Neutrophil (primary cell): Measurements from ENCODE around the gene OTUD6A.

Experiments used
- H3K27ac ChIP-seq: fragments of 200-600 bp; sonication (generic); 2 replicates; pipeline ENCODE4 v1.5.1; 2016; ENCODE audit warnings: mild to moderate bottlenecking, moderate library complexity
- H3K27me3 ChIP-seq: fragments of 200-600 bp; sonication (generic); 2 replicates; pipeline ENCODE4 v1.6.0; 2016; ENCODE audit warnings: mild to moderate bottlenecking
- H3K36me3 ChIP-seq: fragments of 200-600 bp; sonication (generic); 2 replicates; pipeline ENCODE4 v1.5.1; 2017
- H3K4me1 ChIP-seq, 2 experiments: fragments of 200-600 bp in 1 of 2; sonication (generic) in 1 of 2; 1 replicate in 1 of 2; 2 replicates in 1 of 2; pipeline versions ENCODE4 v1.5.1 to v1.6.1; 2013 to 2016; ENCODE audit warnings: low read depth in 1 of 2, low read length in 1 of 2, mild to moderate bottlenecking in 1 of 2, moderate library complexity in 1 of 2; ENCODE audit not compliant: control insufficient read depth in 1 of 2, insufficient read depth in 1 of 2
- H3K4me3 ChIP-seq, 2 experiments: fragments of 200-600 bp in 1 of 2; sonication (generic) in 1 of 2; 1 replicate in 1 of 2; 2 replicates in 1 of 2; pipeline ENCODE4 v1.5.1; 2013 to 2016; ENCODE audit warnings: low read depth in 1 of 2, low read length in 1 of 2, mild to moderate bottlenecking in 1 of 2, moderate library complexity in 1 of 2
- H3K9me3 ChIP-seq: fragments of 200-600 bp; sonication (generic); 2 replicates; pipeline ENCODE4 v1.5.1; 2016
- CTCF ChIP-seq: fragments of 200-600 bp; sonication (generic); IDR thresholded peaks from 2 replicates; pipeline ENCODE4 v1.5.1; 2016; ENCODE audit warnings: antibody characterized with exemption

Gene OTUD6A

GRCh38 chrX:70066646-70067045 is 4.4 kb downstream of the OTUD6A start:
- no peak overlapping the region for H3K27ac ChIP-seq
- no peak for TF ChIP-seq CTCF
- H3K9me3 ChIP-seq: no peaks in the 10 kb centered on the region
- H3K27me3 ChIP-seq: no peaks in the 10 kb centered on the region
- no peaks in the 10 kb centered on the region for H3K4me1 ChIP-seq
- H3K36me3 ChIP-seq: no peaks in the 10 kb centered on the region
- H3K4me3 ChIP-seq: no peak overlapping the region

GRCh38 chrX:70079297-70079696 is 17.0 kb downstream of the OTUD6A start:
- no peaks in the 10 kb centered on the region for H3K27me3 ChIP-seq
- H3K4me3 ChIP-seq: no peak overlapping the region
- no peaks in the 10 kb centered on the region for H3K9me3 ChIP-seq
- H3K36me3 ChIP-seq: no peaks in the 10 kb centered on the region
- H3K27ac ChIP-seq: no peak overlapping the region
- TF ChIP-seq CTCF: no peak
- no peaks in the 10 kb centered on the region for H3K4me1 ChIP-seq

GRCh38 chrX:70079870-70080269 is 17.6 kb downstream of the OTUD6A start:
- Histone ChIP-seq H3K27me3 (no peaks in the 10 kb centered on the region), H3K4me3 (no peak overlapping the region), H3K9me3 (no peaks in the 10 kb centered on the region), H3K36me3 (no peaks in the 10 kb centered on the region), H3K4me1 (no peaks in the 10 kb centered on the region), H3K27ac (no peak overlapping the region)
- TF ChIP-seq CTCF: no peak

GRCh38 chrX:70082723-70083122 is 20.5 kb downstream of the OTUD6A start:
- Histone ChIP-seq H3K36me3 (no peaks in the 10 kb centered on the region), H3K27ac (no peak overlapping the region), H3K9me3 (no peaks in the 10 kb centered on the region), H3K27me3 (no peaks in the 10 kb centered on the region), H3K4me3 (no peak overlapping the region), H3K4me1 (no peaks in the 10 kb centered on the region)
- TF ChIP-seq CTCF: no peak

- Histone ChIP-seq H3K27me3 (no peaks in the 10 kb centered on the region), H3K4me3 (no peak overlapping the region), H3K4me1 (no peaks in the 10 kb centered on the region), H3K27ac (no peak overlapping the region), H3K9me3 (no peaks in the 10 kb centered on the region), H3K36me3 (no peaks in the 10 kb centered on the region)
- no peak for TF ChIP-seq CTCF
These were observed 22.5 kb downstream of the OTUD6A start for GRCh38 chrX:70084592-70085240.
